GM23338 (cell line): ENCODE measurements around the gene NCAPG. TPM values are rescaled to one million over a fixed set of nuclear protein-coding genes. Genes with fewer than 3 reads are reported as not detected.

ENCODE experiments used
- ATAC-seq: fragments of 200-7000 bp; cut with Tn5 transposase; 3 replicates; pipeline ENCODE4 v1.9.1; 2020
- DNase-seq: peaks from one replicate; pipeline ENCODE4 v3.0.0-alpha.2; 2015; ENCODE audit warnings: low spot score
- H2AFZ ChIP-seq: fragments of 200-600 bp; sonication (generic); 2 replicates; pipeline ENCODE4 v1.8.0; 2016; ENCODE audit warnings: antibody characterized with exemption, mild to moderate bottlenecking, moderate library complexity
- H3F3A ChIP-seq: fragments of 200-600 bp; sonication (generic); replicated peaks from 2 replicates; pipeline ENCODE4 v1.8.0; 2017; ENCODE audit warnings: antibody characterized with exemption, mixed run types, low read depth
- H3K27ac ChIP-seq: fragments of 200-600 bp; sonication (generic); 2 replicates; pipeline ENCODE4 v1.6.1; 2016; ENCODE audit warnings: low read depth
- H3K27me3 ChIP-seq: fragments of 200-600 bp; sonication (generic); 2 replicates; pipeline ENCODE4 v1.8.0; 2016; ENCODE audit warnings: mild to moderate bottlenecking, mixed run types, moderate library complexity; ENCODE audit not compliant: insufficient read depth
- H3K36me3 ChIP-seq: fragments of 200-600 bp; sonication (generic); 2 replicates; pipeline ENCODE4 v1.8.0; 2016; ENCODE audit warnings: mild to moderate bottlenecking; ENCODE audit not compliant: insufficient read depth
- H3K4me1 ChIP-seq: fragments of 200-600 bp; sonication (generic); 2 replicates; pipeline ENCODE4 v1.8.0; 2016; ENCODE audit warnings: mild to moderate bottlenecking, moderate library complexity; ENCODE audit not compliant: insufficient read depth
- H3K4me2 ChIP-seq: fragments of 200-600 bp; sonication (generic); 2 replicates; pipeline ENCODE4 v1.7.1; 2017; ENCODE audit warnings: mixed run types
- H3K4me3 ChIP-seq: fragments of 200-600 bp; sonication (generic); 2 replicates; pipeline ENCODE4 v1.6.1; 2016; ENCODE audit warnings: mixed run types
- H3K79me2 ChIP-seq: fragments of 200-600 bp; sonication (generic); replicated peaks from 2 replicates; pipeline ENCODE4 v1.8.0; 2017; ENCODE audit warnings: mild to moderate bottlenecking; ENCODE audit not compliant: insufficient read depth
- H3K9me2 ChIP-seq: fragments of 200-600 bp; sonication (generic); 2 replicates; pipeline ENCODE4 v1.8.0; 2017; ENCODE audit not compliant: insufficient read depth
- H4K20me1 ChIP-seq: fragments of 200-600 bp; sonication (generic); replicated peaks from 2 replicates; pipeline ENCODE4 v1.8.0; 2017; ENCODE audit warnings: mild to moderate bottlenecking; ENCODE audit not compliant: insufficient read depth
- H3K27ac Mint-ChIP-seq: 2 replicates; pipeline ENCODE4 v1.8.0; 2020; ENCODE audit warnings: inconsistent platforms, mild to moderate bottlenecking, moderate library complexity, mixed read lengths
- H3K27me3 Mint-ChIP-seq: 3 replicates; pipeline ENCODE4 v1.8.0; 2022; ENCODE audit warnings: low read depth, mild to moderate bottlenecking, moderate library complexity, mixed read lengths, inconsistent platforms; ENCODE audit not compliant: insufficient read depth, poor library complexity
- H3K36me3 Mint-ChIP-seq: 3 replicates; pipeline ENCODE4 v1.8.0; 2021; ENCODE audit warnings: low read depth, mild to moderate bottlenecking, inconsistent platforms, moderate library complexity, mixed read lengths
- H3K4me1 Mint-ChIP-seq: 3 replicates; pipeline ENCODE4 v1.8.0; 2020; ENCODE audit warnings: mild to moderate bottlenecking, inconsistent platforms, mixed read lengths
- H3K4me3 Mint-ChIP-seq: 3 replicates; pipeline ENCODE4 v1.8.0; 2021; ENCODE audit warnings: moderate library complexity, mild to moderate bottlenecking, inconsistent platforms, mixed read lengths
- H3K9me3 Mint-ChIP-seq: 3 replicates; pipeline ENCODE4 v1.8.0; 2020; ENCODE audit warnings: moderate library complexity, mild to moderate bottlenecking, inconsistent platforms, mixed read lengths
- CREB1 ChIP-seq: fragments of 250-450 bp; sonication (Bioruptor Pico); IDR thresholded peaks from 2 replicates; pipeline ENCODE4 v1.5.0; 2020; ENCODE audit warnings: low read depth, mild to moderate bottlenecking, moderate library complexity
- CTCF ChIP-seq, 2 experiments: fragments of 200-600 bp in 1 of 2; sonication (generic) in 1 of 2; conservative IDR thresholded peaks; 2 replicates each; pipeline versions ENCODE4 v1.5.1 to v1.6.1; 2016 to 2017; ENCODE audit warnings: antibody characterized with exemption in 2 of 2, low read depth in 2 of 2, mild to moderate bottlenecking in 2 of 2, moderate library complexity in 1 of 2
- EZH2 ChIP-seq: fragments of 200-600 bp; sonication (generic); IDR thresholded peaks from one replicate; pipeline ENCODE4 v1.8.0; 2017; ENCODE audit warnings: antibody characterized with exemption, mild to moderate bottlenecking, low read depth; ENCODE audit not compliant: unreplicated experiment
- EZH2phosphoT487 ChIP-seq: fragments of 200-600 bp; sonication (generic); IDR thresholded peaks from one replicate; pipeline ENCODE4 v1.8.1; 2018; ENCODE audit warnings: antibody characterized with exemption; ENCODE audit not compliant: unreplicated experiment
- JUNB ChIP-seq: IDR thresholded peaks from one replicate; pipeline ENCODE4 v1.6.1; 2016; ENCODE audit warnings: antibody characterized with exemption; ENCODE audit not compliant: unreplicated experiment
- NANOG ChIP-seq: IDR thresholded peaks from 2 replicates; pipeline ENCODE4 v1.6.1; 2016; ENCODE audit warnings: antibody characterized with exemption, borderline replicate concordance
- POLR2AphosphoS5 ChIP-seq: IDR thresholded peaks from 2 replicates; pipeline ENCODE4 v1.6.1; 2016; ENCODE audit warnings: antibody characterized with exemption, low read depth
- REST ChIP-seq: IDR thresholded peaks from one replicate; pipeline ENCODE4 v1.6.1; 2018; ENCODE audit warnings: antibody characterized with exemption; ENCODE audit not compliant: unreplicated experiment
- ZNF114 ChIP-seq: fragments of 250-450 bp; sonication (Bioruptor Pico); IDR thresholded peaks from 2 replicates; pipeline ENCODE4 v1.5.0; 2020; ENCODE audit warnings: mild to moderate bottlenecking, moderate library complexity
- ZNF331 ChIP-seq: fragments of 250-450 bp; sonication (Bioruptor Pico); IDR thresholded peaks from 2 replicates; pipeline ENCODE4 v1.5.0; 2020; ENCODE audit warnings: low read depth, mild to moderate bottlenecking, moderate library complexity
- polyA plus RNA-seq: library from polyadenylated mRNA; unstranded; fragments of >200 nt; fragmentation: Nextera tagmentation; extraction: Ambion mirVana; gene quantifications from 2 replicates; pipeline ENCODE4 v1.2.1, GENCODE V29; 2016
- total RNA-seq: library from RNA; depleted of rRNA; stranded (reverse); fragments of >200 nt; shearing (Covaris generic); gene quantifications from 2 replicates; pipeline ENCODE4 v1.2.3, GENCODE V29; 2014
- TF ChIP-seq, protein P1 (sequence below): IDR thresholded peaks from 2 replicates; pipeline ENCODE4 v1.6.1; 2016; ENCODE audit warnings: antibody characterized with exemption

Gene NCAPG
- total and polyA plus RNA-seq, 2 experiments from 2014 or later, result 24.4 to 45.8 TPM

DNA sequence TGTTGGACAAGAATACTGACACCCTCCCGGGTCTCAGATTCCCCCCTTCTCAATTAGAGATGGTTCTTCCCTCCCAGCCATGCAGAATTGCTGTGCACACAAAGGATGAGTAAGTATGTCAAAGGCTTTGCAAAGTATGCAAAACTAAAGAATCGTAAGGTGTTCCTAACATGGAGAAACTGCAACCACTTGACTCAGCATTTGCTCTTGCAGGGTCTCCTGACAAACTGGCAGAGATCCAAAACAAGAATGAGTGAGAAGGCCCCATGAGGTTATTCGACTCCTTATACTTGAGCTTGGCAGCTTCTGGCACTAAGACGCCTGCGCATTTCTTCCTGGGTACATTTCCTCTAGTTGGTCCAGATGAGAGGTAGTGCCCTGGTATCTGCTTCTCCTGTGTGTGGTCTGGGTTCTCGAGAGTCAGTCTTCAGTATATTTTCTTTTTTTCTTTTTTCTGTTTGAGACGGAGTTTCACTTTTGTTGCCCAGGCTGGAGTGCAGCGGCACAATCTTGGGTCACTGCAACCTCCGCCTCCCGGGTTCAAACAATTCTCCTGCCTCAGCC, 37.6 kb upstream of the NCAPG start (continued):
- TF ChIP-seq, protein P1, sequence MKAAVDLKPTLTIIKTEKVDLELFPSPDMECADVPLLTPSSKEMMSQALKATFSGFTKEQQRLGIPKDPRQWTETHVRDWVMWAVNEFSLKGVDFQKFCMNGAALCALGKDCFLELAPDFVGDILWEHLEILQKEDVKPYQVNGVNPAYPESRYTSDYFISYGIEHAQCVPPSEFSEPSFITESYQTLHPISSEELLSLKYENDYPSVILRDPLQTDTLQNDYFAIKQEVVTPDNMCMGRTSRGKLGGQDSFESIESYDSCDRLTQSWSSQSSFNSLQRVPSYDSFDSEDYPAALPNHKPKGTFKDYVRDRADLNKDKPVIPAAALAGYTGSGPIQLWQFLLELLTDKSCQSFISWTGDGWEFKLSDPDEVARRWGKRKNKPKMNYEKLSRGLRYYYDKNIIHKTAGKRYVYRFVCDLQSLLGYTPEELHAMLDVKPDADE, result no peak
- TF ChIP-seq CTCF (conservative IDR thresholded peaks at IDR 0.05; ENCODE audit: low read depth in 2 of 2) (no peak), POLR2AphosphoS5 (no peak)

- Histone ChIP-seq H3F3A (no peaks in the 10 kb centered on the region), H3K4me1 (peaks cover 7% of the 10 kb centered on the region; the same call in 1 of the 2 replicates), H3K4me3 (no peak overlapping the region), H4K20me1 (no peaks in the 10 kb centered on the region), H3K27me3 (peaks cover 50% of the 10 kb centered on the region), H3K4me2 (no peak overlapping the region), H3K9me2 (no peaks in the 10 kb centered on the region), H3K27ac (no peak overlapping the region), H2AFZ (no peak overlapping the region), H3K36me3 (no peaks in the 10 kb centered on the region), H3K79me2 (no peaks in the 10 kb centered on the region)
- Mint-ChIP-seq H3K36me3 (no peaks in the 10 kb centered on the region), H3K4me1 (peaks cover 12% of the 10 kb centered on the region; the same call in 2 of the 3 replicates), H3K27ac (no peak overlapping the region), H3K27me3 (peaks cover 38% of the 10 kb centered on the region), H3K4me3 (no peak overlapping the region), H3K9me3 (peaks cover 4% of the 10 kb centered on the region; the same call in 1 of the 3 replicates)
- DNase-seq (no peak), ATAC-seq (no peak)
- TF ChIP-seq, protein P1, result no peak
- TF ChIP-seq ZNF114 (CRISPR knock-in tag) (no peak), EZH2 (no peak), JUNB (no peak), ZNF331 (CRISPR knock-in tag) (no peak), EZH2phosphoT487 (no peak), NANOG (no peak), REST (no peak), POLR2AphosphoS5 (no peak), CTCF (conservative IDR thresholded peaks at IDR 0.05; ENCODE audit: low read depth in 2 of 2) (no peak), CREB1 (no peak)
Observed at GRCh38 chr4:17778431-17778830, 32.3 kb upstream of the NCAPG start.
